ENCODE data around the gene TAF6. TPM values are rescaled to one million over a fixed set of nuclear protein-coding genes. Genes with fewer than 3 reads are reported as not detected.

Gene TAF6
- total and polyA plus RNA-seq, 9 of the 15 experiments (the other 6 are each of a cell fraction or from before 2014, with no cell fraction given): 0.78 to 78.7 (median 21.3) TPM

GRCh38 chr7:100126239-100126930 lies 7.2 kb upstream of the TAF6 start (continued):
- no peak for TF ChIP-seq VEZF1 (CRISPR knock-in tag; IDR thresholded peaks at IDR 0.05)
- TF ChIP-seq NEUROD1 (IDR thresholded peaks at IDR 0.05; ENCODE audit: borderline replicate concordance, low read depth, low read length, partially characterized antibody): no peak
- no peak for TF ChIP-seq NFXL1 (CRISPR knock-in tag; IDR thresholded peaks at IDR 0.05)
- no peak for TF ChIP-seq POU5F1 (IDR thresholded peaks at IDR 0.05; ENCODE audit: borderline replicate concordance, low read depth, low read length, partially characterized antibody)
- no peak for TF ChIP-seq CREM (IDR thresholded peaks at IDR 0.05; ENCODE audit: low read depth)
- TF ChIP-seq POLR2A (conservative IDR thresholded peaks at IDR 0.05): no peak
- TF ChIP-seq ETV5 (CRISPR knock-in tag; IDR thresholded peaks at IDR 0.05; ENCODE audit: low read depth): 0 out of 2 replicates have a peak, but pooled peaks have one; percentile 71
- no peak for TF ChIP-seq ZNF717 (CRISPR knock-in tag; IDR thresholded peaks at IDR 0.05)
- no peak for TF ChIP-seq NCOA4 (IDR thresholded peaks at IDR 0.05; ENCODE audit: partially characterized antibody)
- no peak for TF ChIP-seq ZNF384 (IDR thresholded peaks at IDR 0.05; ENCODE audit: low read depth, low read length)
- no peak for TF ChIP-seq ZNF324 (CRISPR knock-in tag; IDR thresholded peaks at IDR 0.05)
- TF ChIP-seq WHSC1 (IDR thresholded peaks at IDR 0.05; ENCODE audit: low read length): no peak
- no peak for TF ChIP-seq ID3 (CRISPR knock-in tag; IDR thresholded peaks at IDR 0.05)
- TF ChIP-seq ID3 (tag; IDR thresholded peaks at IDR 0.05): peak; percentile 62
- TF ChIP-seq CEBPG (CRISPR knock-in tag; IDR thresholded peaks at IDR 0.05): no peak
- TF ChIP-seq CEBPG (tag; conservative IDR thresholded peaks at IDR 0.05 in 1 of 2, IDR thresholded peaks at IDR 0.05 in 1 of 2): no peak
- no peak for TF ChIP-seq HNRNPH1 (optimal IDR thresholded peaks at IDR 0.05; ENCODE audit: low read depth, low read length)
- TF ChIP-seq ZNF511 (CRISPR knock-in tag; IDR thresholded peaks at IDR 0.05): no peak
- no peak for TF ChIP-seq GABPB1 (CRISPR knock-in tag; IDR thresholded peaks at IDR 0.05)
- TF ChIP-seq THRB (CRISPR knock-in tag; conservative IDR thresholded peaks at IDR 0.05): no peak
- peak; percentile 56; the same call in 1 of the 2 replicates for TF ChIP-seq ETV1 (tag; conservative IDR thresholded peaks at IDR 0.05; ENCODE audit: low read depth)
- TF ChIP-seq ZKSCAN3 (CRISPR knock-in tag; IDR thresholded peaks at IDR 0.05): no peak
- no peak for TF ChIP-seq ZNF695 (CRISPR knock-in tag; IDR thresholded peaks at IDR 0.05)
- TF ChIP-seq HDAC1 (IDR thresholded peaks at IDR 0.05): peak in 1 of 2 experiments; percentile 5; a peak in 1 of 4 replicates
- no peak; the same call in 1 of the 2 replicates for TF ChIP-seq ZNF23 (CRISPR knock-in tag; IDR thresholded peaks at IDR 0.05)
- no peak for TF ChIP-seq ZNF655 (CRISPR knock-in tag; IDR thresholded peaks at IDR 0.05)

Data from K562 (cell line).